Measurements from ENCODE around the gene THSD7A.

The THSD7A gene

DNA sequence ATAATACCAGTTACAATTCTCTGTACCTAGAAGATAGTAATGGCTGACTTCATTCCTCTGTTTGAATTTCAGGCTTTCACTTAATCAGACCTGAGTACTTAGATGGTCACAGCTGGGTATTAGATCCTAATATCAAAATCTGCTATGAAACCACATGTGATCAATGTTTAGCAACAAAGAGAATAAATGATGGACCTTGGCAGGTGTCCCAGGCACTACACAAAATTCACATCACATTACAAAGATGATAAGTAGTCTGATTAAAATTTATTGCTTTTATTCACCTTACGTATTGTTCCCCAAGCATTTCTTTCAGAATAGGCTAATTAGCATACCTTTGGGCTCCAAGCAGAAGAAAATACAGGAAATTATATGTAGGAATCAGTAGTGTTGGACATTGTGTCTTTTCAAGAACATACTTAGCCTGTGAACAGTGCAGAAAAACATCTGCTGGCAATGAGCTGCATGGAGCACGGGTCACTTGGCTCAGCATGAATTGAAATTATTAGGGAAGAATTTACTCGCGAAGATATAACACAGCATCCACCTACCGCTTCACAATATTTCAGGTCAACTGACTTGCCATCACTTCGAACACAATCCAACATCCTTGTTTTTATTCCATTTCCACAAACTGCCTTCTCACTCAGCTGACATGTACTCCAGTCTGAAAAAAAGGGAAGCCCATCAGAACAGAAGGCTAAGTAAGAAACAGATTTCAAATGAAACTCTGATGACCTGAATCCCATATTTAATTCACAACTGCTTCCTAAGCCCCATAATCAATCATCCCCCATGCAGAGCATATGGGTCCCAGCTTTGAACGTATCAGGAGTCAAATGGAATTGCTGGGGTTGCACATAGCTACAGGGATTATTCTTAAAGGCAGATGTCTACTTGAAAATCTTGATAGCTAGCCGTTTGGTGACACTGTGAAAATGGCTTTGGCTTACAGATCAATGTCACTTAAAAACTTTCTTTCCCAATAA lies 421.0 kb downstream of the THSD7A start:
- no peak for DNase-seq
- in situ Hi-C loops (cut with MboI; ENCODE audit: low pct_unique_long_range_greater_than_20kb, low sequenced_read_pairs) = no loop called here

DNA sequence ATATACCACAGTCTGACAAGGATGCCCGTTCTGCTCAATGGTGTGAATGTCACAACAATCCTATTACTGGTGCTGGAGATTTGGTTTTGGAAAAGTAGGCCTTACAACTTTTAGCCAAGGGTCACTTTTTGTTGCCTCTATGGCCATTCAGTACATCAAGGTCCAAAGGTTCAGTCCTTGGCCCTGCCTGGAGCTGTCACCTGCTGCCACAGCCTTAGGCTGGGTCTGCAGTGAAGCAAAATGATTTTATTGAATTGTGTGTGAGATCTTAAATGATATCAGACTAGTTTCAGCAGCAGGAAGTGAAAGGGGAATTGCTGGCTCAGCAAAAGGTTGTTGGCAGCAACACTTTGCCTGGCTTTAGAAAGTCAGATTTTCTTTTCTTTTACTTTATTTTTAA lies 427.6 kb downstream of the THSD7A start:
- no peak for DNase-seq
- in situ Hi-C loops (cut with MboI; ENCODE audit: low pct_unique_long_range_greater_than_20kb, low sequenced_read_pairs) = no loop called here

DNA sequence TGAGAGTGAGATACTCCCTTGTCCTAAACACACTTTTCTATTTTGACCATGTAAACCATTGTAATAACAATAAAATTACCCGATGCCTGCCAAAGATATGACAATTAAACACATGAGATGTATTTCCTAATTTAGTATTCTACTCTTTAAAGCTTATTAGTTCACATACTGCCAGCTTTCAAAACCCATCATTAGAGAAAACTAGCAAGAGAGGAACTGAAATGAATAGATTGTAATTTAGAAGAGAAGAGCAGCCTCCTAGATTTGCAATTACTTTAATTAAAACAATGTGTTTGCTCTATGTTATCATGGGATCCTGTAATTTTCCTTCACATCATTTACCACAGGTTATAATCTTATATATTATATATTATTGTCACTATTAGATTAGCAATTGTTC lies 428.2 kb downstream of the THSD7A start:
- in situ Hi-C loops (cut with MboI; ENCODE audit: low pct_unique_long_range_greater_than_20kb, low sequenced_read_pairs) = no loop called here
- DNase-seq = no peak

DNA sequence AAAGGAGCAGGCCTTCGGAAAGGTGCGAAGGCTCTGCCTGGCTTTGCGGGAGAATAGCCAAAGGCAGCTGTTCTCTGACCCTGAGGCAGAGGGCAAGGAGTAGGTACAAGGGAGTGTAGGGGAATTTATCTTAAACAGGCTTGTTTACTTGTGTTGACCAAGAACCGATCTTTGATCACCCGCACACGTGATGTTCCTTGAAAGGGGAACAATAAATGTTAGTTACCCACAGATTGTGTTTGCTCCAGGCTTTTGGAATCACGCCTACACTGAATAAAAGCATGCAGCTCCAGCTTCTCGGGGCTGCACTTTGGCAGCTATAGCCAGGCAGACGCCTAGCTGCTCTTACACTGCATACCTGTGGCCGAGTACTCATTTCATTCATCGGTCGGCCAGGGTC lies 437.6 kb downstream of the THSD7A start:
- in situ Hi-C loops (cut with MboI; ENCODE audit: low pct_unique_long_range_greater_than_20kb, low sequenced_read_pairs) = no loop called here

DNA sequence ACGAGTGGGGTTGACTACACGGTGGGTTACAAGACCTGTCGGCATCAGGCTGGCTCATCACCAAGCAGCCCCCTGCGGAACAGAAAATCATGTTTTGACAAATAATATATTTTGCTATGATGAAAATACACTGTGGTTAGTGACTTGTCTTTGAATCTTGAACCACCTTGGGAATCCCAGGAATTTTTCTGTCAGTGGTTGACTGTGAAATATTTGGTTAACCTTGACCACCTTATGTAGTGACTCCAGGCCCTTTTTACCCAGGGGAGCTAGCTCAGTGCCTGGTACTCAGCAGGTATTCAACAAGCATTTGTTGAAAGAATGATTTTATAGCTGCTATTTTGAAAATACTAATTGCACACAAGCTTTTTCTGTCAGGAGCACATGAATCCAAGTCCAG lies 452.4 kb downstream of the THSD7A start:
- in situ Hi-C loops (cut with MboI; ENCODE audit: low pct_unique_long_range_greater_than_20kb, low sequenced_read_pairs) = no loop called here
- no peak for DNase-seq

More for the DNA sequence above, 437.6 kb downstream of the THSD7A start:
- no peak for DNase-seq

DNA sequence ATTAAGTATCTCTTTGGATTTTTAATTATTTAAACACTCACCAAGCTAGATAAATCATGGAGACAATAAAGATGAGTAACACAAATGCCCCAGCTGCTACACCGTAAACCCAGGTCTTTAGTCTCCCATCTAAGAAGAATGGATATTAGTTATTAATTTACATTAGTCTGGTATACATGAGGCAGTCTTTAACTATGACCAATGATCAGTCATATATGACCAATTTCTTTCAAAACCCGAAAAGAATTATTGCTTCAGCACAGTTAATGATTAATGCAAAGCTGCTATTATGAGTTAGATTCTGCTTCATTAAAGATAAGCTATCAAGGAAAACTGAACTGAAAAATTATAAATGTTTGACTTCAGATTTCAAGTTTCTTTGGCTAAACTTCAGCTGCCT lies 455.5 kb downstream of the THSD7A start:
- no peak for DNase-seq
- in situ Hi-C loops (cut with MboI; ENCODE audit: low pct_unique_long_range_greater_than_20kb, low sequenced_read_pairs) = no loop called here

DNA sequence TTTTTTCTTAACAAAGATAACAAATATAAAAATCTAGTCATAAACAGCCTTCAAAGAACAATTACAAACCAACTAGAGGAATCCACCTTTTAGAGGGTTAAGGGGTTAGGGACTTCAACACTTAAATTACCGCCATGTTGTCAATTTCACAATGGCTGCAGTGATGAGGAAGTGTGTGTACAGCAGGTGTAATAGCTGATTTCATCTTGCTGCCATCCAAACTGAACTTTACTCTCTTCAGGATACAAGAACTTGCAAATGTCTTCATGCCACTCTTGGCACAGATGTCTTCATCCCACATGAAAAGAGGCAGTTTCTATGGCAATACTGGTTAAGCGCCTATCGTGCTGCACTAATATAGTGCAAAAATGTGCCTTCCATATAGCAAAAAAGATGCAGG lies 457.4 kb downstream of the THSD7A start:
- in situ Hi-C loops (cut with MboI; ENCODE audit: low pct_unique_long_range_greater_than_20kb, low sequenced_read_pairs) = no loop called here

DNA sequence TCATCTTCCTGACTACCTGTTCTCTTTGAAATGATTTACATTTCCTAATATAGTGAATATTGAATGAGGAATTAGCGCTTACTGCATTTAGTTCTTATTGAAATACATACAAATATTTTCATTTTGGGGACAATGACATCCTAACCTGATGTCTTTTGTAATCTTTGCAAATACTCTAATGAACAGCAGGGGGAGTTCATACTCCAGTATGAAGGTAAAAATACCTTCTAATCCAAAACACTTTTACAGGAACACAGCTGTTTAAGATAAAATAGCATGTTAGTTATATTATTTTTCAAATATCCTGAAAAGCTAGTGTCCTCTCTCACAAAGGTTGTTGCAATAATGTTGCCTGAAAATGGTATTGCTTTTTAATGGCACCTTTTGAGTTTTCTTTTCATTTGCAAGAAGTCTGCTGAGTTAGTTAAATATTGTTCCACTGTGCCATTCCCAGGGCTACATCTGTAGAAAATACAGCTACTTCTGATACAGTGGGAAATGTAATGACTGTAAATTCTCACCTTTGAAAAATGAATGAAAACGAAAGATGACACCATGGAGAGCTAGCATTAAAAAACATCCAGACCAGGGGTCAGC lies 458.4 kb downstream of the THSD7A start:
- DNase-seq = peak; percentile 35
- in situ Hi-C loops (cut with MboI; ENCODE audit: low pct_unique_long_range_greater_than_20kb, low sequenced_read_pairs) = no loop called here

More for the DNA sequence above, 457.4 kb downstream of the THSD7A start:
- no peak for DNase-seq

DNA sequence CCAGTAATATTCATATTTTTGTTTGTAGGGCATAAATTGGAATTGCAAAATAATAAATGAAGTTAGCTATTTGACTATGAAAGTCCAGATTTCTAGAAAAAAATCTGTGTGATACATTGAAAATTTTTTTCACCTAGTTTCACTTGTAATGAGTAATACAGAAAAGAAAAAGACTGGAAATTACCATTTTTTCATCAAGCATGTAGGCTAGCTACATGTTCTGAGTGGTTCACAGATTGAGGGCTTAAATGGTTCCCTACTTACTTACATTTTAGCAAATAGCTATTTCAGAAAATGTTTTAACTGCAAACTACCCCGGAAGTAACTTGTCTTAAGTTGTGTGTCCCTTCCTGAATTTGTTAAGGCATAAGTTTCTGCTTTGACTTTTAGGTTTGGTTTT lies 462.3 kb downstream of the THSD7A start:
- DNase-seq = no peak

DNA sequence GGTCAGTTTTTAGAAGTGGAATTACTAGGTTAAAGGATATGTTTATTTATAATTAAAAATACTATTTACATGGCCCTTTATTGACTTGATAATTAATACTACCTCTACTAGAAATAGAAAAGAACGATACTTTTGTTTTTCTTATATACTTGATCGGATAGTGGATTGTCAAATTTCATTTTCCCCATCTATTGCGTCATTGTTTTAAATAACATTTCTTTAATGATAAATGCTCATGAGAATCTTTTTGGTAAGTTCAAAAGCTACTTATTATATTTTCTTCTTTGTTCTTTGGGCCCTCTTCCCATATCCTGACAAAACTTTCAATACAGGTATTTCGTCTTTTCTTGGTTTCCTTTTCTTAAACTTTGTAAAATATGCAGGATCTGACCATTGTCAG lies 465.9 kb downstream of the THSD7A start:
- in situ Hi-C loops (cut with MboI; ENCODE audit: low pct_unique_long_range_greater_than_20kb, low sequenced_read_pairs) = no loop called here
- DNase-seq = no peak

More for the DNA sequence above, 462.3 kb downstream of the THSD7A start:
- in situ Hi-C loops (cut with MboI; ENCODE audit: low pct_unique_long_range_greater_than_20kb, low sequenced_read_pairs) = no loop called here

DNA sequence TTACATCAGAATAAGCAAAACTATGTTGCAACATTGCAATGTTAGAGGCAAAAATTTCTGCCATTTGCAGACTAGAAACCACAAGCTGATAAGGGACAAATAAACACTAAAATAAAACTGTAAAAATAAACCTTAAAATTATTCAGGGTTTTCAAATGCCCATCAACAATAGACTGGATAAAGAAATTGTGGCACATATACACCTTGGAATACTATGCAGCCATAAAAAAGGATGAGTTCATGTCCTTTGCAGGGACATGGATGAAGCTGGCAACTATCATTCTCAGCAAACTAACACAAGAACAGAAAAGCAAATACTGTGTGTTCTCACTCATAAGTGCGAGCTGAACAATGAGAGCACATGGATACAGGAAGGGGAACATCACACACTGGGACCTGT lies 473.4 kb downstream of the THSD7A start:
- in situ Hi-C loops (cut with MboI; ENCODE audit: low pct_unique_long_range_greater_than_20kb, low sequenced_read_pairs) = no loop called here
- no peak for DNase-seq

DNA sequence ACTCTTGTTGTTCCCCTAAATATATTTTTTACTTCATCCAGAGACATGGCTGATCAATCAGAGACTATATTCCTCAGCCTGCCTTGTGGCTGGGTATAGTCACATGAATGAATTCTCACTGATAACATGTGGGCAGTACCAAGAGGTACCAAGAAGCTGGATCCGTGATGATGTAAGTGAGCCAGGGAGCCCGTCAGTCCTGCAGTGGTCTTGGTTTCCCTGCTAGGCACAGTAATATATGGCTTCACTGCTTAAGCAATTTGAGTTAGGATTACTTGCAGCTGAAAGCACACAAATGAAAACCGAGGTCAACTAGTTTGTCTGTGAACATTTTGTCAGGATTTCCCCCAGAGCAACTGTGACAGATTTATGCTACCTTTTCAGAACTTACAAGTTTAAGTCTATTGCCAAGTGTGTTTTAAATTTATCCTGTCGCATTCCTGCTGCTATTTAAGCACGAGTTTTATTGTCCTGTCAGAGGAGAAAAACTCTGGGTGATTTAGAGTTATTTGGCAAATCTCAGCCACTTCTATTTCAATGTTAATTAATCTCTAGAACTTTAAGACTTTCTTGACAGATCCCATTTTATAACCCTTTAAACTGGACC lies 476.5 kb downstream of the THSD7A start:
- in situ Hi-C loops (cut with MboI; ENCODE audit: low pct_unique_long_range_greater_than_20kb, low sequenced_read_pairs) = no loop called here
- no peak for DNase-seq

DNA sequence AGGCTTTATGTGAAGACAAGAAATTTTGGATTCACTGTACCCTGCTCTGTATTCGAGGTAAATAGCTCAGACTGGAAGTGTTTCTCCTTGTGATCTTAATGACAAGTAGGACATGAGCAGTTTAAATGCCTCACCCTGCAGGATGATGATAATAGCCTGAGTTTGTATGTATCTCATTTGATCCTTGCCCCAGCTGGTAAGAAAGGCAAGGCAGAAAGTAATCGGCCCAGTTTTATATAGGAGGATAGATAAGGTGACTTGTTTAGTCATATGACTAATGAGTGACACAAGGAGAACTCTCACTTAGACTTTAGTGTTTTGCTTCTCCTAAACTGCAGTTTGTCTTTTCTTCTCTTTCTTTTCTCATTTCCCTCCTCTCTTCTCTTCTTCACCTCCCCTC lies 485.7 kb downstream of the THSD7A start:
- no peak for DNase-seq
- in situ Hi-C loops (cut with MboI; ENCODE audit: low pct_unique_long_range_greater_than_20kb, low sequenced_read_pairs) = no loop called here

DNA sequence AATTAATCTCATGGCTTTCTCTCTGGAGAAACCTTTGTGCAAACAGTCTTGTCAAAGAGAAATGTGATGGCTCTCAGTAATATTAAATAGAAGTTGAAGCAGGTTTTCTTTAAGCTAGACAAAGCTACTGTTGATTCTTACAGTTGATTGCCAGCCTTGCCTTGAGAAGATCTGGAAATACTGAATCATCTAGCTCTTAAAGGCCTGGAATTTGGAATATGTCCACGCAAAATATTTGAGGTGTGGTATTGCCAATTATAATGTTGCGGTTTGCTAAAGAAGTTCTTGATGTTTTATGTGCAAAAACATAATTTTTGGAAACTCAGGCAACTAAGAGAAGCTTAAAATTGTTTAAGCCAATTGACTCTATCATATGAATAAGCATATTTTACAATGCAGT lies 486.4 kb downstream of the THSD7A start:
- in situ Hi-C loops (cut with MboI; ENCODE audit: low pct_unique_long_range_greater_than_20kb, low sequenced_read_pairs) = no loop called here
- no peak for DNase-seq

DNA sequence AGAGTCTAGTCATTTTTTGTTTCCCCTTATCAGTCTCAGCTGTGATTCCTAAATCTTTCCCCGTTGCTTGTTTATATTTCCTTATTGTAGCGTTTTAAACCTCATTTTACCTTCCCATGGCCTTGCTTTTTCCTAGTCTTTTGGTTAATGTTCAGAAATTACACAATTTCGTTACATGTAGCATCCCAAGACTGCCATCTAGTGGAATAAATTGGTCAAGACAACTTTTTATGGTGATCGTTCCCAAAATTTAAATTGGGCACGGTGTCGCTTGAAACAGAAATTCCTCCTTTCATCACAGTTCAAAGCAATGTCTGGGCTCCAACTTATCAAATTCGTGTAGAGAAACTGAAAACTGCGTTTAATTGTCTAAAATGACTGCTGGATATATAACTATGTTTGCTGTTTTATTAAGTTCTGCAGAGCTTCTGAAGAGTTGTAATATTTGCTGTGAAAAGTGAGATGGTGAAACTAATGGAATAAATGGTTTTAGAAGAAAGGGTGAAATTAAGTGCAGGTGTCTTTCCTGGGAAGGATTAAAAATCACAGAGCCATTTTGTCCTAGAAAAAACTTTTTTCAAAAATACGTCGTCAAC lies 488.1 kb downstream of the THSD7A start:
- in situ Hi-C loops (cut with MboI; ENCODE audit: low pct_unique_long_range_greater_than_20kb, low sequenced_read_pairs) = no loop called here
- peak; percentile 65 for DNase-seq

DNA sequence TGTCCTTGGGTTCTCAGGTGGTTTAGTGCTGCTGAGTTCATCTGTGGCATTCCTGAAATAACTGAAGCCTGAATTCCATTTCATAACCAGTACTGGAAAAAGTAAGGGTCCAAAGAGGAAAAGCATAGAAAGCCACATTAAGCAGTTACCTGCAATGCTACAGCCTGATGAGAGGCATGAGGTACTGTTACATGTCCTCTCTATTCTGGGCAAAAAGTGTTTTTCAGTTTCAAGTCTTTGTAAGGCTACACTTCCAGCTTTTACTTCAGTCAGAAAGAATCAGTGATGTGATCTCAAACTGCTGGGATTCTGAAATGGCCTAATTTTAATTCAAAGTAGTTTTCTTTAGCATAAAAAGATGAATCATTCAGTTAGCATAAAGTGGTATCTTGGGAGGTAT lies 488.9 kb downstream of the THSD7A start:
- in situ Hi-C loops (cut with MboI; ENCODE audit: low pct_unique_long_range_greater_than_20kb, low sequenced_read_pairs) = no loop called here
- DNase-seq = no peak

DNA sequence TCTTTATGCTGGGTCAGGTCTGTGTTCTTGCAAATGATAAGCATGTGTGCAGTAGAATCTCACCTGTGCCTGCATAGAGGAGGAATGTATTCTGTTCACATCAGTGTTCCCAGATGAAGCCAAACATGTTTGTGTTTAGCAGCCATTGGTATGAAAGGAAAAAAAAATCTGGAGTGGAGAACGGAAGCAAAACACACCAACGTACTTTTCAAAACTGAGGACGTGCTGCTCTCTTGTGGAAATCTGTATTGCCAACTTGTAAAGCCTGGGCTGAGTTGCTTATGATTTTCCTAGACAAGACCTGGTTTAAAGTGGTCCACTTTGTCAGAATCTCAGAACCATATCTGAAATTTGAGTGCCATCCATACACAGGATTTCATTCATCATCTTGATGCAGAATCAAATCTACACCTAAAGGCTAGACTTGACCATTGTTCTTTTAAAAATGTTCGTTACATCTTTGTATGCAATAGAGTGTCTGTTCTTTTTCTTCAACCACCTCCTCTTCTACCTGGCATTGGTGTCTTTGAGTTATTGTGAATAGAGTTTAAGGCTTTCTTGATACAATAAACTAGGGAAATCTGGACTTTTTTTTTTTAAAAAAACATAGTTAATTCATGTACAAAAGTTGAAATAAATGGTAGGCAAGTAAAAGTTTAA lies 490.6 kb downstream of the THSD7A start:
- peak; percentile 36 for DNase-seq
- in situ Hi-C loops (cut with MboI; ENCODE audit: low pct_unique_long_range_greater_than_20kb, low sequenced_read_pairs) = no loop called here

DNA sequence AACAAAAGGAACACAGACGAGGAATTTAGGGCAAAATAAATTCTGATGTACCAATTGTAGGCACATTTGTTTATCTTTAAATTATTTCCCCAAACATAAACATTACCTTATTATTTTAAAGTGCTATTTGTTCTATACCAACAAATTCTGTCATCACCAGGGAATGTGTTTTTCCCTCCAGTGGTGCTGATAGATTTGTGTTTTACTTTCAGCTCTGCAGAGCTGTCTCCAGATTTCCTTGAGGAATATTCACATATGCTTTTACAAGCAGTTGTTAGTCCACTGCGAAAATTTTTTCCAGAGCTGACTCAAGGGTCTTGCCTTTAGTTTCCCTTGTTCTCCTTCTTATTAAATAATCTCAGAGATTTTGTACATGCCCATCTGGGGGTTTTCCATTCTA lies 495.6 kb downstream of the THSD7A start:
- no peak for DNase-seq
- in situ Hi-C loops (cut with MboI; ENCODE audit: low pct_unique_long_range_greater_than_20kb, low sequenced_read_pairs) = no loop called here

DNA sequence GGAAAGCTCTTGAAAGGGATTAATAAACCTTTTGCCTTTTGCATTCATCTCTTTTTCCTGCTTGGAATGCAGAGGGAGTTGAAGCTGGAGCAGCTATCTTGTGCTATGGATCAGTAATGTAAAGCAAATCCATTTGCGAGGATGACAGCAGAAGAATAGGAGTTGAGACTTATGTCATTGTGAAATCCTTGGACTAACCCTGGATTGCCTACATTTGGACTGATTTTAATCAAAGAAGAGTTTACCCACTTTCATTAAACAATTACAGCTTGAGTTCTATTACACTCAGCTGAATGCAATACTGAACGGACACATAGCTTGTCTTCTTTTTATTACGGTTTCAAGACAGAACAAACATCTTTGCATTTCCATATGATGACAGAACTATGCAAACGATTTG lies 496.1 kb downstream of the THSD7A start:
- DNase-seq = no peak
- in situ Hi-C loops (cut with MboI; ENCODE audit: low pct_unique_long_range_greater_than_20kb, low sequenced_read_pairs) = no loop called here

Data from KBM-7 (cell line).